CD14-positive monocyte (primary cell): ENCODE results near the gene ASTN2. TPM values are rescaled to one million over a fixed set of nuclear protein-coding genes. Genes with fewer than 3 reads are reported as not detected.

Experiments
- DNase-seq, 3 donors: peaks; one replicate each; pipeline ENCODE4 v3.0.0-alpha.2; 2011 to 2022
- H2AFZ ChIP-seq: 2 replicates; pipeline ENCODE4 v1.6.0; 2012; ENCODE audit warnings: mild to moderate bottlenecking, low read depth, low read length, inconsistent platforms; ENCODE audit not compliant: insufficient read depth, poor library complexity, severe bottlenecking
- H3K27ac ChIP-seq, 2 donors: 1 replicate in 1 of 2; 2 replicates in 1 of 2; pipeline ENCODE4 v1.5.1; 2012 to 2013; ENCODE audit warnings: low read length in 2 of 2, control low read depth in 1 of 2, inconsistent platforms in 1 of 2, low read depth in 1 of 2, mild to moderate bottlenecking in 1 of 2
- H3K27me3 ChIP-seq, 2 donors: one replicate each; pipeline versions ENCODE4 v1.6.0 to v1.6.1; 2011 to 2013; ENCODE audit warnings: low read length in 2 of 2; ENCODE audit not compliant: control insufficient read depth in 2 of 2, insufficient read depth in 2 of 2
- H3K36me3 ChIP-seq, 2 donors: replicated peaks in 1 of 2; 1 replicate in 1 of 2; 2 replicates in 1 of 2; pipeline versions ENCODE4 v1.5.1 to v1.6.1; 2012 to 2013; ENCODE audit warnings: low read length in 2 of 2, control low read depth in 1 of 2, inconsistent platforms in 1 of 2, mild to moderate bottlenecking in 1 of 2; ENCODE audit not compliant: insufficient read depth in 2 of 2, control insufficient read depth in 1 of 2
- H3K4me1 ChIP-seq, 2 donors: 1 replicate in 1 of 2; 2 replicates in 1 of 2; pipeline versions ENCODE4 v1.5.1 to v1.6.1; 2012 to 2013; ENCODE audit warnings: low read length in 2 of 2, control low read depth in 1 of 2, inconsistent platforms in 1 of 2, mild to moderate bottlenecking in 1 of 2, moderate library complexity in 1 of 2; ENCODE audit not compliant: insufficient read depth in 2 of 2, control insufficient read depth in 1 of 2
- H3K4me2 ChIP-seq: replicated peaks from 2 replicates; pipeline ENCODE3; 2012; ENCODE audit warnings: low read length, moderate library complexity, mild to moderate bottlenecking; ENCODE audit not compliant: poor library complexity, severe bottlenecking; ENCODE audit errors: extremely low read depth
- H3K4me3 ChIP-seq, 3 experiments: fragments of 200-600 bp in 1 of 3; sonication (generic) in 1 of 3; replicated peaks in 1 of 3; 1 replicate in 2 of 3; 2 replicates in 1 of 3; pipeline ENCODE4 v1.5.1; 2011 to 2013; ENCODE audit warnings: low read length in 3 of 3, mild to moderate bottlenecking in 3 of 3, control low read depth in 2 of 3, low read depth in 2 of 3, inconsistent platforms in 1 of 3, moderate library complexity in 1 of 3
- H3K79me2 ChIP-seq: 2 replicates; pipeline ENCODE4 v1.6.0; 2012; ENCODE audit warnings: mild to moderate bottlenecking, control low read depth, inconsistent platforms, low read length, moderate library complexity; ENCODE audit not compliant: insufficient read depth
- H3K9ac ChIP-seq: 2 replicates; pipeline ENCODE4 v1.6.0; 2017; ENCODE audit warnings: low read length, mild to moderate bottlenecking; ENCODE audit not compliant: insufficient read depth, poor library complexity, severe bottlenecking
- H3K9me3 ChIP-seq, 2 donors: replicated peaks in 1 of 2; 1 replicate in 1 of 2; 2 replicates in 1 of 2; pipeline versions ENCODE4 v1.5.1 to v1.6.1; 2012 to 2013; ENCODE audit warnings: low read length in 2 of 2, control low read depth in 1 of 2; ENCODE audit not compliant: control insufficient read depth in 1 of 2, insufficient read depth in 1 of 2
- H4K20me1 ChIP-seq: 2 replicates; pipeline ENCODE4 v1.6.0; 2012; ENCODE audit warnings: mild to moderate bottlenecking, low read length, control low read depth, moderate library complexity; ENCODE audit not compliant: insufficient read depth
- H3K27ac Mint-ChIP-seq, 7 donors: one replicate each; pipeline ENCODE4 v1.8.0; 2020; ENCODE audit warnings: mild to moderate bottlenecking in 7 of 7, mixed read lengths in 7 of 7, moderate library complexity in 6 of 7, inconsistent platforms in 2 of 7
- H3K27me3 Mint-ChIP-seq, 3 donors: one replicate each; pipeline ENCODE4 v1.8.0; 2021 to 2022; ENCODE audit warnings: low read depth in 3 of 3, mild to moderate bottlenecking in 3 of 3, mixed read lengths in 3 of 3, moderate library complexity in 3 of 3, inconsistent platforms in 1 of 3
- H3K36me3 Mint-ChIP-seq, 2 donors: one replicate each; pipeline ENCODE4 v1.8.0; 2020; ENCODE audit warnings: mixed read lengths in 2 of 2, inconsistent platforms in 1 of 2, mild to moderate bottlenecking in 1 of 2
- H3K4me1 Mint-ChIP-seq: one replicate; pipeline ENCODE4 v1.8.0; 2020; ENCODE audit warnings: mild to moderate bottlenecking, mixed read lengths
- H3K4me3 Mint-ChIP-seq, 2 donors: one replicate each; pipeline ENCODE4 v1.8.0; 2020; ENCODE audit warnings: mild to moderate bottlenecking in 2 of 2, mixed read lengths in 2 of 2, moderate library complexity in 1 of 2
- H3K9me3 Mint-ChIP-seq, 7 donors: one replicate each; pipeline ENCODE4 v1.8.0; 2020 to 2022; ENCODE audit warnings: mixed read lengths in 7 of 7, mild to moderate bottlenecking in 6 of 7, moderate library complexity in 6 of 7, inconsistent platforms in 2 of 7
- CTCF ChIP-seq: fragments of 200-600 bp; IDR thresholded peaks from one replicate; pipeline ENCODE4 v1.8.0; 2022; ENCODE audit warnings: antibody characterized with exemption, mild to moderate bottlenecking
- WGBS: methylation state at CpG from one replicate; pipeline ENCODE4 v1.1.5; 2013; ENCODE audit warnings: missing lambda C conversion rate; ENCODE audit not compliant: insufficient coverage; 5-methylcytosine and 5-hydroxymethylcytosine counted together
- intact Hi-C, 2 donors: fragments of 100-400 bp; cut with micrococcal nuclease; formaldehyde crosslinking; loops; one replicate each; pipeline versions ENCODE4 v1.15.0 to v1.15.1; 2023
- polyA plus RNA-seq, 3 donors: library from polyadenylated mRNA; depleted of rRNA in 1 of 3; unstranded in 2 of 3; stranded (reverse) in 1 of 3; fragments of 300-500 nt in 2 of 3; fragments of >200 nt in 1 of 3; fragmentation: Illumina TruSeq in 2 of 3; gene quantifications; 1 replicate in 2 of 3; 2 replicates in 1 of 3; pipeline ENCODE4 v1.2.3, GENCODE V29; 2012 to 2021

ASTN2 gene
- polyA plus RNA-seq, 3 donors, result not detected

- no peak overlapping the region for H3K4me2 ChIP-seq
- no peak overlapping the region for H2AFZ ChIP-seq
- no peaks in the 10 kb centered on the region for H3K27me3 ChIP-seq
- Mint-ChIP-seq H3K4me1 (no peaks in the 10 kb centered on the region), H3K36me3 (no peaks in the 10 kb centered on the region), H3K4me3 (no peak overlapping the region), H3K27ac (no peak overlapping the region), H3K27me3 (peaks cover 0 to 8% (median 5%) of the 10 kb centered on the region in 3 donors), H3K9me3 (peaks cover 0 to 5% (median 3%) of the 10 kb centered on the region in 7 donors)
- intact Hi-C loops, result no loop called here
- no peak overlapping the region for H3K9ac ChIP-seq
- no peak overlapping the region for H3K4me3 ChIP-seq
- no peaks in the 10 kb centered on the region for H3K4me1 ChIP-seq
- H3K36me3 ChIP-seq, result no peaks in the 10 kb centered on the region
- H3K9me3 ChIP-seq, result no peaks in the 10 kb centered on the region
- no peaks in the 10 kb centered on the region for H4K20me1 ChIP-seq
- no peak for DNase-seq
- no peak for TF ChIP-seq CTCF
- no peaks in the 10 kb centered on the region for H3K79me2 ChIP-seq
- H3K27ac ChIP-seq, result no peak overlapping the region
Measured at GRCh38 chr9:116797276-116797675, 617.6 kb downstream of the ASTN2 start.

GRCh38 chr9:116796669-116797068 lies 618.2 kb downstream of the ASTN2 start:
- no peaks in the 10 kb centered on the region for H3K4me1 Mint-ChIP-seq
- H3K9me3 Mint-ChIP-seq, result peaks cover 0 to 5% (median 2%) of the 10 kb centered on the region in 7 donors
- H3K27ac ChIP-seq, result no peak overlapping the region
- no peak for DNase-seq
- intact Hi-C loops, result no loop called here
- no peak overlapping the region for H3K4me2 ChIP-seq
- no peaks in the 10 kb centered on the region for H3K36me3 Mint-ChIP-seq
- no peaks in the 10 kb centered on the region for H3K9me3 ChIP-seq
- H3K27me3 Mint-ChIP-seq, result peaks cover 0 to 8% (median 5%) of the 10 kb centered on the region in 3 donors
- H3K79me2 ChIP-seq, result no peaks in the 10 kb centered on the region
- H3K36me3 ChIP-seq, result no peaks in the 10 kb centered on the region
- no peak overlapping the region for H3K9ac ChIP-seq
- no peak overlapping the region for H2AFZ ChIP-seq
- H3K27me3 ChIP-seq, result no peaks in the 10 kb centered on the region
- no peak overlapping the region for H3K27ac Mint-ChIP-seq
- no peak overlapping the region for H3K4me3 ChIP-seq
- H4K20me1 ChIP-seq, result no peaks in the 10 kb centered on the region
- TF ChIP-seq CTCF, result no peak
- WGBS, result no CpG with 5 or more reads among the region's 1 CpG
- no peak overlapping the region for H3K4me3 Mint-ChIP-seq
- no peaks in the 10 kb centered on the region for H3K4me1 ChIP-seq
